ENCODE data around the gene THOP1. TPM values are rescaled to one million over a fixed set of nuclear protein-coding genes. Genes with fewer than 3 reads are reported as not detected.

Gene THOP1
- total RNA-seq, 4 donors from 2014 or later = 10.4 to 23.2 (median 21.5) TPM

DNA sequence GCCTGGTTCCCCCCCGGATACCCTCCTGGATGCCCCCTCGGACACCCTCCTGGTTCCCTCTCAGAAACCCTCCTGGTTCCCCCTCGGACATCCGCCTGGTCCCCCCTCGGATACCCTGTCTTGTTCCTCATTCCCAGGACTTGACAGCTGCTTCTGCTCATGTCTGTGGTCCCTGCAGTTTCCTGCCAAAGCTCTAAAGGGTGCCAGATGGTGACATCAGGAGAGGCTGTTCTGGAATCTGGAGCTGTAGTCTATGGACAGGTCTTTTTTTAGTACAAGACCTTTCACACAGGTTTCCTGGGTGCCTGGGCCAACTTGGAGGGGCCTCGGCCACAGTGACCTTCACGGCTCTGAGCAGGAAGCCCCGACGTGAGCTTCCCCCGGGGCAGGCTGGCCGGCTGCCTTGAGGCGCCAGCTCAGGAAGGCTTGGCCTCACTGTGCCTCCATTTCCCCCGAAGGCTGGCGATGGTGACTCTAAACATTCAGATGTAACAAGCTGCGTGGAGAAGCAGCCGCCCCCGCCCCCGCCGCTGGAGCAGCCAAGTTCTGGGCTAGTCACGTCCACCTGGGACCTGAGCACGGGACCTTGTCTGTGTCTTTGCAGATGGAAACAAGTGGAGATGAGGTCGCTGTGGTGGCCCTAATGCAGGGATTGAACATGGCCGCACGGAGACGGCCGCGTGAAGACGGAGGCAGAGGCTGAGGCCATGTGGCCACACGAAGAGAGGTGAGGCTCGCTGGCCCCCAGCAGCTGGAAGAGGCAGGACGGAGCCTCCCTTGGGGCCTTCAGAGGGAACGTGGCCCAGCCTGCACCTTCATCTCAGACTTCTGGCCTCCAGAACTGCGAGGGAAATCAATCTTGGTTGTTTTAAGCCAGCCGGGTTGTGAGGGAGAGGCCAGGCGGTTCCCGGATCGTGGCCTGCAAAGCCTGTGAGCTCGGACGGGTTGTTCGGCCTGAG, 15.0 kb upstream of the THOP1 start:
- TF ChIP-seq, protein P1, sequence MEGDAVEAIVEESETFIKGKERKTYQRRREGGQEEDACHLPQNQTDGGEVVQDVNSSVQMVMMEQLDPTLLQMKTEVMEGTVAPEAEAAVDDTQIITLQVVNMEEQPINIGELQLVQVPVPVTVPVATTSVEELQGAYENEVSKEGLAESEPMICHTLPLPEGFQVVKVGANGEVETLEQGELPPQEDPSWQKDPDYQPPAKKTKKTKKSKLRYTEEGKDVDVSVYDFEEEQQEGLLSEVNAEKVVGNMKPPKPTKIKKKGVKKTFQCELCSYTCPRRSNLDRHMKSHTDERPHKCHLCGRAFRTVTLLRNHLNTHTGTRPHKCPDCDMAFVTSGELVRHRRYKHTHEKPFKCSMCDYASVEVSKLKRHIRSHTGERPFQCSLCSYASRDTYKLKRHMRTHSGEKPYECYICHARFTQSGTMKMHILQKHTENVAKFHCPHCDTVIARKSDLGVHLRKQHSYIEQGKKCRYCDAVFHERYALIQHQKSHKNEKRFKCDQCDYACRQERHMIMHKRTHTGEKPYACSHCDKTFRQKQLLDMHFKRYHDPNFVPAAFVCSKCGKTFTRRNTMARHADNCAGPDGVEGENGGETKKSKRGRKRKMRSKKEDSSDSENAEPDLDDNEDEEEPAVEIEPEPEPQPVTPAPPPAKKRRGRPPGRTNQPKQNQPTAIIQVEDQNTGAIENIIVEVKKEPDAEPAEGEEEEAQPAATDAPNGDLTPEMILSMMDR (IDR thresholded peaks at IDR 0.05; ENCODE audit: low read depth) = no peak

DNA sequence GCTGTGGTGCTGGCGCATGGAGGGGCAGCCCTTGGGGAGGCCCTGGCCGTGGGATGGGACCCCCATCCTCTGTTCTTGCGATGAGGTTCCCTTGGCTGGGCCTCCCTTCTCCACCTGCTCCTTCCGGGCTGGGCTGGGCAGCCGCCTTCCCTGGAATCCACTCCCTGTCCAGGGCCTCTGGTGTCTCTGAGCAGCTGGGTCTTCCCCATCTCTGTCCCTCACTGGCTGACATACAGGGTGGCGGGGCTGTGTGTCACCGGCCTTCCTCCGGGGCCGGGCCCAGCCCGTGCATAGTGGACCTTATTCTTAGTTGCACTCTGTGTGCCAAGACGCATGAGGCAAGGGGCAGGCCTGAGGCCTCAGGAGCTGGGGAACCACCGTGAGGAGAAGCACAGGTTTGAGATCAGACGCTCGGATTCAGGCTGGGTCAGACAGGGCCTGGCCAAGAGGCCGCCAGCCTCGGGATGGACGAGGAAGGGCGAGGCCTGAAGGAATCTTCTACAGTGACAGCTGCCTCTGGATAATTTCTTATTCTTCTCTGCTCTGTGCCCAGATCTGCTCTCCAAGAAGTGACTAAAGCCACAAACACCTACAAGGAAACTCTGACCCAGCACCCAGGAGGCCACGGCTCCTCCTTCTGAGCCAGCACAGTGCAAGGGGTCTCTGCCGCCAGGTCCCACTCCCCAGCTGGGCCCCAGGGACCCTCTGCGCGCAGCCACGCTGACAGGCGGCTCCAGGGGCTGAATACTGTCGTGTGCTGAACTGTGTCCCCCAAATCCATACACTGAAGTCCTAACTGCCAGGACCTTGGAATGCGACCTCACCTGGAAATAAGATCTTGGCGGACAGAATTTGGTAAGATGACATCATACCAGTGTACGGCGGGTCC, 13.3 kb upstream of the THOP1 start:
- TF ChIP-seq, protein P1 (IDR thresholded peaks at IDR 0.05; ENCODE audit: low read depth) = no peak

DNA sequence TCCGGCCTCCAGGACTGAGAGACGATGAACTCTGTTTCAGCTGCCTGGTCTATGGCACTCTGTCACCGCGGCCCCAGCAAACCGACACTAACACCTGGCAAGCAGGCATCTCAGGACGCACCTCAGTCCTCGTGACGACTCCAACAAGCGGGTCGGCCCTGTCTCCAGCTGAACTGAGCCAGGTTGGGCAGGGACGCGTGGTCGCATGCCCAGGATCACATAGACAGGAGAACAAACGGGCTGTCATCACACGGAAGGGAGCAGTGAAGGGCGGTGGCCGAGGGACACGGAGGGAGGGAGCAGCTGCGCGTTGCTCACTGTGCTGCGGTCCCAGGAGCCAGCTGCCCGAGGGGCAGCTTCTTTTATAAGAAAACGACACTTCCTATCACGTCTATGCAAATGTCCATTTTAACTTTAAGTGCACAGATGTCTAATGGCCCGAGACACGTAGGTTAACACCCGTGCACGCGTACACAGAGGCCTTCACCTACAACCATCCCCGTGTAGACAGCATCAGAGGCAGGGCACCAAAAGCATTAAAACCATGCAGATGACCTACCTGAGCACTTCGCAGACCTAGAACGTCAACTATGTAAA, 11.1 kb upstream of the THOP1 start:
- TF ChIP-seq, protein P1 (IDR thresholded peaks at IDR 0.05; ENCODE audit: low read depth) = no peak

DNA sequence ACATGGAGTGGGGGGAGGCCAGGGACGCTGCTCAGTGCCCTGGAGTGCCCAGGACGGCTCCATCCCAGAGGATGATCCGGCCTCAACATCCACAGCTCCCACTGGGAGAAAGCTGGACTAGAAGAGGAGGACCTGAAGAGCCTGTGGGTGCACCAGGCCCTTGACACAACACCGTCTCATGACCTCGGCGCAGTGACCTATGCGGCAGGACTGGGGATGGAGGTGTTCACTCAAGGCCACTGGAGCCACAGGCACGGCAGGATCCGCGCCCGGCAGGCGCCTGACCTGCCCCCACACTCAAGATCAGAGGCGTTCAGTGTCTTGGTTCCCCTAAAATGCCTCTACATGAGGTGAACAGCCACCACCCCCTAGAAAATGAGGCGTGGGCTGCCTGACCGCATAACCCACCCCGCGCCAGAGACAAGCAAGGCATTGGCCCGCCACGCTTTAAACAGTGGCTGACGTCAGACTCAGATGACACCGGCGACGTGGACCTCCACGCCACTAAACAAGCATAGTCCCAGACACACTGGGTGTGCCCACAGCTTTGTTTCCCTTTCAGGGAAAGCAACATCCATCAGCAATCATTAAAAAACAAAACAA, 10.2 kb upstream of the THOP1 start:
- TF ChIP-seq, protein P1 (IDR thresholded peaks at IDR 0.05; ENCODE audit: low read depth) = no peak

DNA sequence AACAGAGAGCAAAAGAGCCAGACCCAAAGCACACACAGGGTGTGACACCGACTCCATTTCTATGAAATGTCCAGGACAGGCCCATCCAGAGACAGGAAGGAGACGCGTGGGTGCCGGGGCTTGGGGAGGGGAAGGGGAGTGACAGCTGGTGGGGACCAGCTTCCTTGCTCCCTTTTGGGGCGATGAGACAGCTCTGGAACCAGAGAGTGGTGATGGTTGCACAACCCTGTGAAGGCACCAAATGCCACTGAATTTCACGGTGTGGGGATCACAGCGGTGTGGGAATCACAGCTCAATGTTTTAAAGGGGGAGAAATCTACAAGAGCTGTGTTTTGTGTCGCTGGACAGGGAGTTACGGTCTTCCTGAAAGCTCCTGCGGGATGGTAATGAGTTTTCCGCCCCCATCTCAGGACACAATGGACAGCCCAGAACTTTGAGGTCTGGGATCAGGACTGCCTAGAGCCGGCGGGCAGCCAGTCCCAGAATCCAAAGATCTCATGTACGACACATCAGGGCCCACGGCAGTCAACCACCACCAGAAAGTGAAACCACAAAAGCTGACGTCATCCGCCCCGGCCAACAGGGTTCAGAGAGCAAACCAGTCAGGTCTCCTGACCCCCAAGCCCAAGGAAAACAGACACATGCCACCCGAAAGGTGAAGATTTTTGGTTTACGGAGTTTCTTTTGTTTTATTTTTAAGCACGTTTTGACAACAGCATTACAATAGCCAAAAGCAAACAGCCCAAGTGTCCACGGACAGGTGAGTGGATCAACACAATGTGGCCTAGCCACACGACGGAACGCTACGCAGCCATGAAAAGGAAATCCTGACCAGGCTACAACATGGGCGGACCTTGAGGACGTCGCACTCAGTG, 9.5 kb upstream of the THOP1 start:
- TF ChIP-seq, protein P1 (IDR thresholded peaks at IDR 0.05; ENCODE audit: low read depth) = no peak

DNA sequence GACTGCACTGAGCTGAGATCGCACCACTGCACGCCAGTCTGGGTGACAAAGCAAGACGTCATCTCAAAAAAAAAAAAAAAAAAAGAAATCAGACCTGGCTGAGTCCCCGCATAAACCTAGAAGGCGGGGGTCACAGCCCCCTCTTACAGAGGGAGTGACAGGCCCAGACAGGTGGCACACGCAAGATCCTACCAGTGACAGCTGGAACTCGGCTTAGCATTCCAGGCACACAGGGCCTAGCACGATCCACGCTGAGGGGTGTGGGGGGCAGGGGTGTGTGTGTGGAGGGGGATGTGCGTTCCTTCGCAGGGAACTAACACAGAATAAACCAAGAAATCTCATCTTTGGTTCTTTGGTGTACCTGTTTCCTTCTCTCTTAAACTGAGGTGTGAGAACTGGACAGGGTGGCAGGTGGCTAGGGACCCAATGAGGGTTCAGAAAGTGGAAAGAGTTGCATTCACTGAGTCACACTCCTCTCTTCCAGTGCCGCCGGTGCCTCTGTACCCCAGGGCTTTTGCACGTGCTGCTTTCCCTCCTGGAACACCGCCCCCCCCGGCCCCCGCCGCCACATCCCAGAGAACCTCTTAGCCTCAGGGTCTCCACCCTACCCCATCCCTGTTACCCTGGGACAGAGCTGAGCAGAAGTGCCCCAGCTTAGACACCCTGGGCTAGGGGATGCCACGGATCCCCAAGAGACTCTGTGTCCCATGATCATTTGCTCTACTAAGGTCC, 7.2 kb upstream of the THOP1 start:
- TF ChIP-seq, protein P1 (IDR thresholded peaks at IDR 0.05; ENCODE audit: low read depth) = no peak

All from subcutaneous adipose tissue (tissue), 4 donors.